Muscle of back (tissue), 11 donors: Measurements from ENCODE around the gene GLI3. TPM values are rescaled to one million over a fixed set of nuclear protein-coding genes. Genes with fewer than 3 reads are reported as not detected.
A peak's percentile ranks its signal among the peaks of the same experiment; 100 is the strongest.

ENCODE experiments used
- DNase-seq, 3 donors: peaks; one replicate each; pipeline versions ENCODE4 v3.0.0 to v3.0.0-alpha.2; 2013
- polyA plus RNA-seq, 10 donors: library from polyadenylated mRNA; unstranded; fragments of 120-200 nt; gene quantifications; one replicate each; pipeline ENCODE4 v1.2.1, GENCODE V29; 2013; ENCODE audit not compliant: insufficient read length in 10 of 10

Gene GLI3
- polyA plus RNA-seq, 10 donors = 12.5 to 31.8 (median 15.0) TPM

GRCh38 chr7:41938371-41938770 lies 298.6 kb downstream of the GLI3 start:
- no peak for DNase-seq

GRCh38 chr7:41933427-41933826 lies 303.6 kb downstream of the GLI3 start:
- no peak for DNase-seq

GRCh38 chr7:41931263-41931646 lies 305.8 kb downstream of the GLI3 start:
- DNase-seq = no peak

- DNase-seq = peak in 1 of 3 donors; percentile 61
Observed at GRCh38 chr7:41930538-41931262, 306.3 kb downstream of the GLI3 start.

GRCh38 chr7:41928781-41929180 lies 308.2 kb downstream of the GLI3 start:
- no peak for DNase-seq

GRCh38 chr7:41928166-41928565 lies 308.8 kb downstream of the GLI3 start:
- DNase-seq = no peak

GRCh38 chr7:41927380-41927779 lies 309.6 kb downstream of the GLI3 start:
- DNase-seq = no peak

- no peak for DNase-seq
Observed at GRCh38 chr7:41925946-41926345, 311.1 kb downstream of the GLI3 start.

- no peak for DNase-seq
Observed at GRCh38 chr7:41924796-41925195, 312.2 kb downstream of the GLI3 start.

GRCh38 chr7:41922373-41922772 lies 314.6 kb downstream of the GLI3 start:
- DNase-seq = no peak

- no peak for DNase-seq
Observed at GRCh38 chr7:41921453-41921981, 315.5 kb downstream of the GLI3 start.

- DNase-seq = peak in 1 of 3 donors; percentile 62
Observed at GRCh38 chr7:41918597-41918996, 318.4 kb downstream of the GLI3 start.

GRCh38 chr7:41916450-41916927 lies 320.5 kb downstream of the GLI3 start:
- DNase-seq = peak; percentile 59 to 98 (median 74)

GRCh38 chr7:41915871-41916270 lies 321.1 kb downstream of the GLI3 start:
- DNase-seq = no peak

- DNase-seq = peak in 1 of 3 donors; percentile 56
Observed at GRCh38 chr7:41912851-41913567, 324.0 kb downstream of the GLI3 start.

GRCh38 chr7:41912426-41912825 lies 324.6 kb downstream of the GLI3 start:
- no peak for DNase-seq

- DNase-seq = peak in 1 of 3 donors; percentile 94
Observed at GRCh38 chr7:41911792-41912191, 325.2 kb downstream of the GLI3 start.
